ENCODE measurements around the gene IGFBP6.

IGFBP6 gene

GRCh38 chr12:53062011-53062961 is 35.2 kb upstream of the IGFBP6 start:
- Histone ChIP-seq H2AFZ (ENCODE audit: low read length) (no peak overlapping the region), H3K4me2 (ENCODE audit: low read length) (no peak overlapping the region), H3K27me3 (ENCODE audit: insufficient read depth, low read length) (peaks cover 7% of the 10 kb centered on the region; the same call in 1 of the 2 replicates), H3F3A (ENCODE audit: insufficient read depth, low read length) (no peaks in the 10 kb centered on the region), H3K27ac (ENCODE audit: low read depth, low read length, poor library complexity, severe bottlenecking) (no peak overlapping the region), H4K20me1 (ENCODE audit: insufficient read depth, low read length) (no peaks in the 10 kb centered on the region), H3K36me3 (ENCODE audit: insufficient read depth, low read length) (peaks cover 26% of the 10 kb centered on the region), H3K9me3 (ENCODE audit: low read length) (no peaks in the 10 kb centered on the region), H3K4me3 (ENCODE audit: low read depth, low read length, poor library complexity, severe bottlenecking) (no peak overlapping the region), H3K4me1 (ENCODE audit: insufficient read depth, low read length, severe bottlenecking) (peaks cover 10% of the 10 kb centered on the region), H3K79me2 (ENCODE audit: insufficient read depth, low read length) (no peaks in the 10 kb centered on the region), H3K9me2 (ENCODE audit: low read depth, low read length) (no peaks in the 10 kb centered on the region), H3K9ac (ENCODE audit: low read length) (no peak overlapping the region)
- no peak for TF ChIP-seq EZH2 (IDR thresholded peaks at IDR 0.05; ENCODE audit: borderline replicate concordance, low read length)
- no peak for TF ChIP-seq CTCF (IDR thresholded peaks at IDR 0.05; ENCODE audit: low read length)

GRCh38 chr12:53062977-53063707 is 34.3 kb upstream of the IGFBP6 start:
- Histone ChIP-seq H3K27ac (ENCODE audit: low read depth, low read length, poor library complexity, severe bottlenecking) (no peak overlapping the region), H3K9me3 (ENCODE audit: low read length) (no peaks in the 10 kb centered on the region), H3K79me2 (ENCODE audit: insufficient read depth, low read length) (no peaks in the 10 kb centered on the region), H4K20me1 (ENCODE audit: insufficient read depth, low read length) (no peaks in the 10 kb centered on the region), H3F3A (ENCODE audit: insufficient read depth, low read length) (no peaks in the 10 kb centered on the region), H3K9ac (ENCODE audit: low read length) (no peak overlapping the region), H3K36me3 (ENCODE audit: insufficient read depth, low read length) (peaks cover 26% of the 10 kb centered on the region), H3K4me1 (ENCODE audit: insufficient read depth, low read length, severe bottlenecking) (peaks cover 10% of the 10 kb centered on the region), H3K9me2 (ENCODE audit: low read depth, low read length) (no peaks in the 10 kb centered on the region), H3K27me3 (ENCODE audit: insufficient read depth, low read length) (peaks cover 7% of the 10 kb centered on the region; the same call in 1 of the 2 replicates), H2AFZ (ENCODE audit: low read length) (no peak overlapping the region), H3K4me2 (ENCODE audit: low read length) (no peak overlapping the region), H3K4me3 (ENCODE audit: low read depth, low read length, poor library complexity, severe bottlenecking) (no peak overlapping the region)
- TF ChIP-seq CTCF (IDR thresholded peaks at IDR 0.05; ENCODE audit: low read length) (no peak), EZH2 (IDR thresholded peaks at IDR 0.05; ENCODE audit: borderline replicate concordance, low read length) (no peak)

GRCh38 chr12:53063708-53064612 is 33.5 kb upstream of the IGFBP6 start:
- H3K9me2 ChIP-seq (ENCODE audit: low read depth, low read length) = no peaks in the 10 kb centered on the region
- H3K9ac ChIP-seq (ENCODE audit: low read length) = no peak overlapping the region
- H2AFZ ChIP-seq (ENCODE audit: low read length) = no peak overlapping the region
- peaks cover 26% of the 10 kb centered on the region for H3K36me3 ChIP-seq (ENCODE audit: insufficient read depth, low read length)
- no peaks in the 10 kb centered on the region for H4K20me1 ChIP-seq (ENCODE audit: insufficient read depth, low read length)
- peaks cover 10% of the 10 kb centered on the region for H3K4me1 ChIP-seq (ENCODE audit: insufficient read depth, low read length, severe bottlenecking)
- peaks cover 7% of the 10 kb centered on the region; the same call in 1 of the 2 replicates for H3K27me3 ChIP-seq (ENCODE audit: insufficient read depth, low read length)
- no peaks in the 10 kb centered on the region for H3F3A ChIP-seq (ENCODE audit: insufficient read depth, low read length)
- no peak overlapping the region for H3K27ac ChIP-seq (ENCODE audit: low read depth, low read length, poor library complexity, severe bottlenecking)
- no peak overlapping the region for H3K4me2 ChIP-seq (ENCODE audit: low read length)
- H3K79me2 ChIP-seq (ENCODE audit: insufficient read depth, low read length) = no peaks in the 10 kb centered on the region
- no peak for TF ChIP-seq CTCF (IDR thresholded peaks at IDR 0.05; ENCODE audit: low read length)
- no peaks in the 10 kb centered on the region for H3K9me3 ChIP-seq (ENCODE audit: low read length)
- H3K4me3 ChIP-seq (ENCODE audit: low read depth, low read length, poor library complexity, severe bottlenecking) = no peak overlapping the region
